Fibroblast of mammary gland (primary cell): Measurements from ENCODE around the gene NUP210L.

Experiments
- DNase-seq: peaks from one replicate; pipeline ENCODE4 v3.0.0-alpha.2; 2010; ENCODE audit warnings: low read depth
- H3K4me3 ChIP-seq: 2 replicates; pipeline ENCODE4 v1.5.1; 2011; ENCODE audit warnings: low read depth, mild to moderate bottlenecking, low read length, moderate library complexity; ENCODE audit not compliant: control insufficient read depth
- TF ChIP-seq, protein P1 (sequence below): conservative IDR thresholded peaks from 2 replicates; pipeline ENCODE4 v1.5.1; 2011; ENCODE audit warnings: low read depth, low read length, inconsistent platforms; ENCODE audit not compliant: control insufficient read depth, insufficient read depth

The NUP210L gene

DNA sequence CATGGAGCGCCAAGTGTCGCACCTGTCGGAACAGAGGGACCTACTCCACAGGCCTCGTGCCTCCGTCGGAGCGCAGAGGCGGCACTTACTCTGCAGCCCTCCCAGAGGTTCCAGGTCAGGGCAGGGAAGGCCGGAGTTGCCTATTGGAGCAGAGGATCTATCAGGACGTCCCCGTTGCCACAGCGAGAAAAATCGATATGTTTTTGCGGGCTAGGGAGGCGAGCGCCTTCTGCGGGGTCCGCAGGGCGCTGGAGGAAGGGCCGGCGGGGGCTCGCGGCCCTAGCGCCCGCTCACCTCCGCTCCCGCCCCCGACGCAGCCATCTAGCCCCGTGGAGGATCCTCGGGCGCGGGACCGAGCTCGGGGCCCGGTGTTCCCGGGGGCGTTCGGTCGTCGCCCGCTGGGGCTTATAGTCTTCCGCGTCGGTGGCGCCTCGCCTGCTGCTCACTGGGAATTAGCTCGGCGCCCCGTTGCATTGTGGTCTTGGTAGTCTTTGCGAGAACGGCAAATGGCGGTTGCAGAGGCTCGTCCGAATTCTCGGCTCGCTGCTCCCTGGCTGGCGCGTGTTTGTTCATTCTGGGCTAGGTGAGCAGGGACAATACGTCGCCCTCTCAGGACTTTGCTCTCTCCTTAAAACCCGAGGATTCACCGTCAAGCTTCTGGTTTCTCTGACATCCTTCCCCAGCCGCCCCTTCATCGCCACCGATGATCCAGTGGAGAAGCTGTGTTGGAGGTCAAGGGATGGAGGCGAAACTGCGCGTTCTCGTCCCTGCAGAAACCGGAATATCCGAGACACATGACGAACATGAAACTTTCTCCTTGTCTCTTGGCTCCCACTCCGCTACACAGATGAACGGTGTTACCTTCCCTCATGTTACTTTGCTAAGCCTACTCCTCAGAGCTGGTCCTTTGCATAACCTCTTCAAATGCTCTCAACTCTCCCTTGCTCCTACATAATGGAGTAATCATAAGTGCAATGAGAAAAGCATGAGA is 177.3 kb downstream of the NUP210L start, which contains the start of gene JTB:
TSS of gene JTB (minus strand) at position 425 of the 991 bp plus-strand sequence. CDS start at position 3, 422 bp downstream.
- peak within 1 kb of the TSS; percentile 95 for H3K4me3 ChIP-seq
- TF ChIP-seq, protein P1, sequence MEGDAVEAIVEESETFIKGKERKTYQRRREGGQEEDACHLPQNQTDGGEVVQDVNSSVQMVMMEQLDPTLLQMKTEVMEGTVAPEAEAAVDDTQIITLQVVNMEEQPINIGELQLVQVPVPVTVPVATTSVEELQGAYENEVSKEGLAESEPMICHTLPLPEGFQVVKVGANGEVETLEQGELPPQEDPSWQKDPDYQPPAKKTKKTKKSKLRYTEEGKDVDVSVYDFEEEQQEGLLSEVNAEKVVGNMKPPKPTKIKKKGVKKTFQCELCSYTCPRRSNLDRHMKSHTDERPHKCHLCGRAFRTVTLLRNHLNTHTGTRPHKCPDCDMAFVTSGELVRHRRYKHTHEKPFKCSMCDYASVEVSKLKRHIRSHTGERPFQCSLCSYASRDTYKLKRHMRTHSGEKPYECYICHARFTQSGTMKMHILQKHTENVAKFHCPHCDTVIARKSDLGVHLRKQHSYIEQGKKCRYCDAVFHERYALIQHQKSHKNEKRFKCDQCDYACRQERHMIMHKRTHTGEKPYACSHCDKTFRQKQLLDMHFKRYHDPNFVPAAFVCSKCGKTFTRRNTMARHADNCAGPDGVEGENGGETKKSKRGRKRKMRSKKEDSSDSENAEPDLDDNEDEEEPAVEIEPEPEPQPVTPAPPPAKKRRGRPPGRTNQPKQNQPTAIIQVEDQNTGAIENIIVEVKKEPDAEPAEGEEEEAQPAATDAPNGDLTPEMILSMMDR: no peak
- DNase-seq: peak; percentile 78

DNA sequence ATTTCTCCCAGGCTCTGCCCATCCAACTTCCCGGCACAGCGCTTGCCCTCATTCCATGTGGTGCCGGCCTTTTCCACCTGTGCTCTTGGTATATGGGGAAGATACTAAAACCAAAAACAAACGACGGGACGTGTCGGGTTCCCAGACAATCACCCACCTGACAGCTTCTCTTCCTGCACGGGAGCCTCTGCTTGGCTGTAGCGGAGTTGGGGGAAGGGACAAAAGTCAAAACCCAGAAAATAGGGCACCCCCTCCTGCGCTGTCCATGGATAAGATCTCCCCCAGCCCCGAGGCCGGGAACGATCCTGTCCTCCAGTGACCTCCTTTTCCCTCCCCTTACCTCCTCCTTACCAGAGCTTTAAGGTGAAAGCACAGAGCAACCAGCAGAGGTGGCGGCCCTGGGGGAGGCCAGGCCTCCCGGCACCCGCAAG is 178.0 kb downstream of the NUP210L start:
- TF ChIP-seq, protein P1: no peak
- DNase-seq: no peak
- peak overlapping the region; percentile 95 for H3K4me3 ChIP-seq

DNA sequence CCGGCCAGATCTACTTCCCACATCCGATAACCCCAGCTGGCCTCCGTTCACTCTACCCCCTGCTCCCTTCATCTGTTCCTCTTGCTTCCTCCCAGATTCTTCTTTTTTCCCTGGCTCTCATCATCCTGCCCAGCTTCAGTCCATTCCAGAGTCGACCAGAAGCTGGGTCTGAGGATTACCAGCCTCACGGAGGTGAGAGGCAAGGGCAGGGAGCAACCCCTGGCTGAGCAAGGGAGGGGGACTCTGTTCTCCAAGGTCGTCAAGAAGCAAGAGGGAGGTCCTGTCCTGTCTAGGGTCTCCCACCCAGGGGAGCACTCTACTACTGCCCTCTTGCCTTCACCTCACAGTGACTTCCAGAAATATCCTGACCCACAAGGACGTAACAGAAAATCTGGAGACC is 181.3 kb downstream of the NUP210L start:
- DNase-seq: no peak
- TF ChIP-seq, protein P1: no peak
- H3K4me3 ChIP-seq: no peak overlapping the region

DNA sequence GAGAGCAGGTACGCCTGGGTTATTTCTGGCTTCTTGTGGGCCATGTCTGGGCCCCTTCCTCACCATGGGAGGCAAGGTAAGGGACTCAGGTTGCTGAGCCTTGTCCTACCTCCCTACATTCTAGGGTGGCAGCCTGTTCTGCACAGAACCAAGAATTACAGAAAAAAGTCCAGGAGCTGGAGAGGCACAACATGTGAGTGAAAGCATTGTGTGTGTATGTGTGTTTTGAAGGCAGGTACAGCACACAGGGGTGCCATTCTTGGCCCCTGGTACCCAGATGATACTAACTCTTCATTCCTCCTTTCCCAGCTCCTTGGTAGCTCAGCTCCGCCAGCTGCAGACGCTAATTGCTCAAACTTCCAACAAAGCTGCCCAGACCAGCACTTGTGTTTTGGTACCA is 181.8 kb downstream of the NUP210L start:
- DNase-seq: no peak
- TF ChIP-seq, protein P1: no peak
- no peak overlapping the region for H3K4me3 ChIP-seq

DNA sequence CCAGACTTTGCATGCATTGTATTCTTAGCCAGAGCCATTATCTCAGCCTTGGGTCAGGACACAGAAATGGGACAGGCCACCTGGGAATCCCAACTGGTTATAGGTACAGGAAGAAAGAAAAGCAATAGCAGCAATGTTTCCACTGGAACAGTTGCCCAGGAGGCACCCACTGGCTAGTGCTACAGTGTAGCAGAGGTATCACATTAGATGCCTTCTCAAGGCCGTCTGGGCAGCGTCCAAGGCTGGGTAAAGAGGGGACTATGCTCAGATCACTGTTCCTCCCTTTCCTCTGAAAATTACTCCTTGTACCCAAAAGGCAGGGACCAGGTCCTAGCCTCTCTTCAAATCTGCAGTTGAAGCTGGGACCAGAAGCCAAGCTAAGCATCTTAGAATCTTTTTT is 184.5 kb downstream of the NUP210L start:
- H3K4me3 ChIP-seq: no peak overlapping the region
- DNase-seq: no peak
- TF ChIP-seq, protein P1: no peak

DNA sequence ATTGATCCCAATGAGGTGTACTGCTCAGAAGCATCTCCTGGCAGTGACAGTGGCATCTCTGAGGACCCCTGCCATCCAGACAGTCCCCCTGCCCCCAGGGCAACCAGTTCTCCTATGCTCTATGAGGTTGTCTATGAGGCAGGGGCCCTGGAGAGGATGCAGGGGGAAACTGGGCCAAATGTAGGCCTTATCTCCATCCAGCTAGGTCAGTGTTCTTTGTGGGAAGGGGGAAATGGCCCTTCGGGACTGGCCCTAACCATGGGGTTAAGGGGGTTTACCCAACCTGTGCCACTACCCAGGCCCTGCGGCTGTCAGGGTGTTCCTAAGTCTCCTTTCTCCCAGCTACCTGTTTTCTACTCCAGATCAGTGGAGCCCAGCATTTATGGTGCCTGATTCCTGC is 185.9 kb downstream of the NUP210L start:
- no peak overlapping the region for H3K4me3 ChIP-seq
- TF ChIP-seq, protein P1: no peak
- no peak for DNase-seq

DNA sequence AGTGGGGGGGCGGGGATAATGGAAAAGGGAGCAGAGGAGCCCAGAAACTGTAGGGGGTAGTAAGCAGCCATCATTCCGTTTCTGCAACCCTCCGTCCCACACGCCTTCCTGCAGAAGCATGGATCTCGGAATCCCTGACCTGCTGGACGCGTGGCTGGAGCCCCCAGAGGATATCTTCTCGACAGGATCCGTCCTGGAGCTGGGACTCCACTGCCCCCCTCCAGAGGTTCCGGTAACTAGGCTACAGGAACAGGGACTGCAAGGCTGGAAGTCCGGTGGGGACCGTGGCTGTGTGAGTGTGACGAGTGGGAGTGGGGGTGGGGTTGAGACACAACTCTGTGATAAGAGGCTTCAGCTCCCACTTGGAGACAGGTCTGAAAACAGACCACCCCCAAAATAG is 186.5 kb downstream of the NUP210L start:
- DNase-seq: no peak
- TF ChIP-seq, protein P1: no peak
- peak overlapping the region; percentile 71 for H3K4me3 ChIP-seq
